NCI-H1105 treated with DMSO at 0.1 percent for 48 hours (cell line): ENCODE data around the gene RAD51B.
A peak's percentile ranks its signal among the peaks of the same experiment; 100 is the strongest.
"Not testable (repeated sequence)": the region's sequence is repeated elsewhere in the genome, so short reads cannot be mapped to it uniquely, and the experiment has no call there.

Experiments
- DNase-seq: peaks from one replicate; lab custom pipeline; 2025; lab: John Stamatoyannopoulos, UW

The RAD51B gene

GRCh38 chr14:68079941-68080697, 260.5 kb downstream of the RAD51B start:
- DNase-seq: peak; percentile 20

GRCh38 chr14:68081489-68081888, 261.9 kb downstream of the RAD51B start:
- DNase-seq: no peak

DNA sequence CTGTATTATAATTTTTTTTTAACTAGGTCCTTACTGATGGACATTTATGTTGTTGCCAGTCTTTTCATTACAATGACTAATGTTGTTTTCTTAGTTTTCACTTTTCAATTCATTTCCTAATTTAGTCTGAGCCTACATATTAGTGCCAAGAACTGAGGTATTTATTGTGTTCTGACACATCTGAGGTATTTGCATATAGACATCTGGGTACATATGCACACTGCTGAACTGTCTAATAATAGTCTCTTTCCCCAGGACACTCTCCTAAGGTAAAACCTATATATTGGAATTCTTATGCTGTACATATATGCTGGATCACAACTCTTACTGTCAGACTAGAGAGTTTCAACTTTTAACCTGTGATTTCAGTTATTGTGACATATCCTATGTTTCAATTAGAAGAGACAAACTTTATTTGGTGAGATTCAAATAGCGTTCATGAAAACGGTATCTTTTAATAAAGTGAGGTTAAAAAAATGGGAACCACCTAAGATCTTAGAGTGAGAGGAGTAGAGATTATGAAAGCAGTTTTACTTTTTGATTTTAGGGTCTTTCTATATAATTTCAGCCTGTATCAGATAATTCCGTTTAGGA, 263.2 kb downstream of the RAD51B start:
- no peak for DNase-seq

- DNase-seq: no peak
Measured at GRCh38 chr14:68084256-68084655, 264.7 kb downstream of the RAD51B start.

DNA sequence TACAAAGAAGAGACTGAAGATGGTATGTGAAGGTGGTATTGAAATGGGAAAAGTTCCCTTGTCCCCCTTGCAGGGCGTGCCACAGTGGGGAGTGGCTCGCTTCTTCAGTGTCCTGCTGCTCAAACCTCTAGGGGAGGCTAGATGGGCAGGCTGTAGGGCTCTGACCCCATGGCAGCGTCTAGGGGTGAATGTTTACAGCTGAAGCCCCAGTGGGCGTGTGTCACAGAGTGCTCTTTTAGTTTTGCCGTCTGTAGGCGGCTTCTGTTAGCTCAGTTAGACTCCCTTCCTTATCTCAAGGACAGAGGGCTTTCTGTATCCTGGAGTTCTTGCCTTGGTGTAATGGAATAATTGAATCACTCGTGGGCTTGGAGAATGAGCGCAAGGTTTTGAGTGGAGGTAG, 266.2 kb downstream of the RAD51B start:
- DNase-seq: no peak

DNA sequence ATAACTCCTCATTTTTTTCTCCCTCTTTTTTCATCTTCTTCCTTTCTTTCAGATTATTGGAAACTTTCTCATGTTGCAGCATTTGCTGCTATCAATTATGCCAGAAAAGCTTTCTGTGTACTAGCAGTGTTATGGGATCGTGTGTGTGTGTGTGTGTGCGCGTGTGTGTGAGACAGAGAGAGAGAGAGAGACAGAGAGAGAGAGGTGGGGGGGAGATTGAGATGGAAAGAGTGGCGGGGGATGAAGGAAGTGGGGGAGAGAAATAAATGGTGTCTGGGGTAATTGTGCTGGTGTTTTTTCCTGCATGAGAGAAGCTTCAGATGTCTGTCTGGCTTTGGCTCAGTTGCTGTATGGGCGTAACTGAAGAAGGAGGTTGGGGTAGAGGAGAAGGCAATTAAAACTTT, 268.9 kb downstream of the RAD51B start:
- peak; percentile 73 for DNase-seq

GRCh38 chr14:68089146-68089731, 269.7 kb downstream of the RAD51B start:
- DNase-seq: peak; percentile 97

DNA sequence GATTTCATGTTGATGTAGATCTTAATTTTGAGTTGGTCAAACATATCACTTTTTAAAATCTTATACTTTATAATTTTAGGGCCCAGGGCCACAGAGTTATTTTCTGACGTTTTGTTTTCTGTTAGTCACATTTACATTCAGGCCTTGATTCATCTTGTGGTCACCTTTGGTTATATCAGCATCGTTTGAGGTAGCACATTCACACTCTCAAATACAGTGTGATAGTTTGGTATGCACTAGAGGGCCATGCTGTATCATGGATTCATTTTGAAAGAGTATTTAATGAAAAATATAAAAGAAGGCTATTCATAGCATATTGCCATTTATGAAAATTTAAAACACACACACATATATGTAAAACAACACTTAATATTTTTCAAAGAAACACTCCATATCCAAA, 274.6 kb downstream of the RAD51B start:
- DNase-seq: no peak

DNA sequence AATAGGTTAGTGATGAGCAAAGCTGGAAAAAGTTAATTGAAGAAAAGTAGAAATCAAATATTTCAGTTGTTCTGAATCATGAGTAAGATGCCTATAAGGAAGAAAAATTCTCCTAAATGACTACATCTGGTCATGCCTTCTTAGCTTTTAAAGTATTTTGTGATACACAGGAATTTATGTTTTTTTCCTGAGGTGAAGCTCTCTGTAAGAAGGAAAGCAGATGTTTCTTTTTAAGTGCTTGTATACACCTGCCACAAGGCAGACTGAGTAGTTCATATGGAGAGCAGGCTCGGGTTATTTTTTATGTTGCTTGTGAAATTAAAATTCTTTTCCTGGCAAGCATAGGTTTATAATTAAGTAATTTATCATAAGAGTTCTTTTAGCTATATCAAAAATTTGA, 275.2 kb downstream of the RAD51B start:
- DNase-seq: peak; percentile 79

GRCh38 chr14:68097727-68098126, 278.1 kb downstream of the RAD51B start:
- DNase-seq: no peak

GRCh38 chr14:68098834-68099233, 279.3 kb downstream of the RAD51B start:
- DNase-seq: no peak

DNA sequence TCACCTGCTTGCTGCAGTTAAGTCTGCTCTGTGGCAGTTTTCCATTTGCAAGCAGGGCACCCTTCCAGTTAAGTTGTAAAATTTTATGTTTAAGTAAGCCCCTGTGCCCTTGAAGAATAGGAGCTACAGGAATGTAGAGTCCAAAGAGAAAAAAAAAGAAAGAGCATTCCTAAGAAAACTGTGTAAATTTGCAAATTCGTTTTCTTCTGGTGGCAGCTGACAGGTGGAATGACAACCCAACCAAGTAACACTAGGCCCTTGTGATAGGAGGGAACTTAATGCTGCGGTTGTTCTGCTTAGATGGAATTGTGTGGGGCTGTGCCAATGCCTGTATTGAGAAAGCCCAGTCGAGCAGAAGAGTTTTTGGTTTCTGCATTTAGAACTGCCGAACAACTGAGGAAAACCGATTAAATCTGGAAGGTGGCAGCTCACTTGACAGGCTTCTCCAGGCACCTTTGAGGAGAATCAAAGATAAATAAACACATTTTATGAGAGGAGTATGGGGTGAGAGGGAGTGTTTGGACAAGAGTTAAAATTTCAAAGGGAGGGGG, 280.0 kb downstream of the RAD51B start:
- no peak for DNase-seq

GRCh38 chr14:68101715-68102301, 282.2 kb downstream of the RAD51B start:
- not testable (repeated sequence) for DNase-seq

DNA sequence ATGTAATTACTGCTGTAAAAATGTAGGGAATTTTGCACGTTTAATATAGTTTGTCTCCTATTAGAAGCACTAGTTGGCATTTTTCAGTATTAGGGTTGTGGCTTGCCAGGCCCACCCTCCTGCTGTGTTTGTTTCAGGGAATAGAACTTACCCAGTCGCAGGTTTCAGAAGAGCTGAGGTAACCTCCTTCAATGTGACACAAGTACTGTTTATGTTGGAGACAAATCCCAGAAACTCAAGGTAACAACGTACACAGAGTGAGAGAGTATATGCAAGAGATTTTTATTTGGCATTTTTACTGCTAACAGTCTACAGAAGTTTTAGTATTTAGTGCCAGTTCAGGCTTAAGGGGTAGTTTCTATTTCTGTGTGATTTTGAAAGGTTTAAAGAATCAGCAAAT, 284.3 kb downstream of the RAD51B start:
- no peak for DNase-seq

GRCh38 chr14:68104518-68104917, 284.9 kb downstream of the RAD51B start:
- DNase-seq: no peak

- no peak for DNase-seq
Measured at GRCh38 chr14:68105816-68106215, 286.2 kb downstream of the RAD51B start.

DNA sequence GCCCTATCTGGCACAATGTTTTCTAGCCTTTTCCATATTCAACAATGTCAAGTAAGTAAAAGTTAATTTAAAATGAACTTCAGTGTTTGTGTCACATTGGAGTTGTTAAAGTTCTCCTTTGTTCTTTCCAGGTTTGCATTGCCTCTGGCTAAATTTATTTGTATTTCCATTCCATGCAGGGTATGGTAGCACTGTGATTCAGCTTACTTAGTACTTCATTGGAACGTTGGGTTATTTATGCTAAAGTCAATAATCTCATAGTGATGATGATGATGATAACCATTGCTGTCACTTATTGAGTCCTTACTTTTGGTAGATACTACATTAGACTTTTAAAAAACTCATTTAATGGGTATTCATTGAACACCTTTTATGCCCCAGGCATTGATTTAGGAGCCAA, 286.9 kb downstream of the RAD51B start:
- no peak for DNase-seq

DNA sequence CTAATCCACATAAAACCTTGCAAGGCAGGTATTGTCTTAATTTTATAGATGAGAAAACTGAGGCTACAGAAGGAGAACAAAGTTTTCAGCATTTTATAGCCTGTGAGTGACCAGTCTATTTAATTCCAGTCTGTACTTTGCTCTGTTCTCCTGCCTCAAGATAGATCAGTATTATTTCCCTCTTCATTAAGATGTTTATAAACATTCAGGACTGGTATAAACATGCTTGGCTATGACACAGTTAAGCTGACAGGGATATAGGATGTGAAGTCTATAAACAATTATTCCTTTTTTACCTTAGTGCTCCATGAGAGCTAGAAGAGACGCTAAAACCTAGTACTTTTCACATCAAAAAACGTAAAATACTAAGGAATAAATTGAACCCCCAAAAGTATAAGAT, 287.3 kb downstream of the RAD51B start:
- no peak for DNase-seq

DNA sequence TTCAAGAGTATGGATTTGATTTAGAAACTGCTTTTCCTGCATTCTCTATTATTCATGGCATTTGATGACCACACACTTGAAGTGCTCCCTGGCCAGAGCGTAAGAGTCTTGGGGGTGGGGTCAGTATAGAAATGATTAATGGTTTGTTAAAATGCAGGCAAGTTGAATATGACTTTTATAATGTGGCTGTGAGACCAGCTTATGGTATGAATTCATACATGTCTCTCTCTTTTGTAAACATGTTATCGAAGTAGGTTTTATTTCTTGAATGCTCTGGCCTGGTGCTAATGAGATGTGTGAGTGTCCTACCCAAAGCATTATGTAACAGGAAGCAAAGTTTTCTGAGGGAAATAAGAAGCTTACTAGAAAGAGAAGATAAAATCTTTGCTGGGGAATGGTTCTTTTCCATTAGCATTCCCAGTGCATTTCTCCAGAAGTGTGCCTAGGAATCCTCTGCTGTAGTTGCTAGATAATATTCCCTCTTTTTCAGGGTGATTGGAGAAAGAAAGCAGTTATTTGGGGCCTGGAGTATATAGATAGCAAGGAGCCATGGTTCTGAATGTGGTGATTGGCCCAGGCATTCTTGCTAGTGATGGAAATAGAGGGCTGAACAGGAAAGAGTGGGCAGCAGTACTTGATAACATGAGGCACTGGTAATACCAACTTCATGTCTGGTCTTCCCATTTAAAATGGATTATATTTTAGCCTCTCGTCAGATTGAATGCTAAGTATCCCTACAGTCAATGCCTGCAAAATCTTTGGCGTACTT, 289.7 kb downstream of the RAD51B start:
- no peak for DNase-seq

DNA sequence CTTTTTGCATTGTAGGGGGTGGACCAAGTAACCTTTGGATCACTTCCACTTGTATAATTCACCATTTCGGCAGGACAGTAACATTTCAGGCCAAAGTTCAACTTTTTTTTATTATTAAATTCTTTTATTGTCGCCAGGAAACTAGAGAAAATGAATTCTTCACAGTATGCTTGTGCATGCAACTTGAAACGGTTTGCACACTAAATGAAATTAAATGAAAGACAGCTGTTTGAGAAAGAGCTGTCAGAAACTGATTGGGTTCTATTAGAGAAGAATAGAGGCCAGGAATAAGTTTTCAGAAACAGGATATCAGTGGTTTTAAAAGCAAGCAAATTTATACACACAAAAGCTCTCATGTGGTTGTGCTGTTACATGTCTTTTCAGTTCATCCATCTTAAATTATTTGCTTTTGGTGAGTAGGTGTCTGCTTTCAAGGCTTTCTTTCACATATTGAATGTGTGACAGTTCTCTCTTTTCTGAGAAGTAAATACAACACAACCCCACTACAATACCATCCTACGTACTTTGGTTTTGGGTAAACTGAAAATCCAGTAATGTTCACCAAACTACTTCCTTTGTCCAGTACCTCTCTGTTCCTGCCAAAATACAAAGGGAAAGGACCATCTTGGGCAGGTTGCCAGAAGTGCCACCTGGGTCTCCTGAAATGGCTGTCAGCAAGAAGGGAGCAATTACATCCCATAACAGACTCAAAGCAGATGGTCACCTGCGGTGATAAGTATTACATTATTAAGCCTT, 291.7 kb downstream of the RAD51B start:
- DNase-seq: peak; percentile 82

DNA sequence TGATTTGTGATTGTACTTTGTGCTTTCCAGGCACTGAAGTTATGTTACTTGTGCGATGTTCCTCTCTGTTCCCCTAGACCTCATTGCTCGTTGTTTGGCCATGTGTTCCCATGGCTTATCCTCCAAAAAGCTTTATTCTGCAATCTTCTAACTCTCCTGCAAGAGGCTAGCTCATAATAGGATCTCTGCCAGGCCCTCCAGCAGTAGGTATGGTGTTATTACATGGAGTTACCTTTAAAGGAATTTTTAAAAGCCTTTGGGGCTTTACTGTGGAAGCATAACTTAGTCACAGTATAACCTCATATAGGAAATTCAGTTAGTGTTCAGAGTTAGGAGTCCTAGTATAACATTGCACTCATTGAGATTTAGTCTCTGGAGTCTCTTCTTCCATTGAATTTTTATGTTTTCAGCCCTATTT, 292.3 kb downstream of the RAD51B start:
- DNase-seq: no peak
